K562 (cell line): ENCODE measurements around the gene LMBR1L. TPM values are rescaled to one million over a fixed set of nuclear protein-coding genes. Genes with fewer than 3 reads are reported as not detected.
A peak's percentile ranks its signal among the peaks of the same experiment; 100 is the strongest.

Experiments
- ETV5 ChIP-seq: sonication (generic); formaldehyde crosslinking; IDR thresholded peaks from 2 replicates; pipeline ENCODE4 v1.4.0; 2020; ENCODE audit warnings: low read depth, mild to moderate bottlenecking, missing genetic modification reagents
- ETV6 ChIP-seq, 3 experiments: fragments of 150-350 bp in 1 of 3; sonication (generic) in 1 of 3; formaldehyde crosslinking in 1 of 3; IDR thresholded peaks; 2 replicates each; pipeline versions ENCODE4 v1.6.1 to v1.8.0; 2014 to 2022; ENCODE audit warnings: borderline replicate concordance in 2 of 3, low read depth in 2 of 3, antibody characterized with exemption in 1 of 3, low read length in 1 of 3, mild to moderate bottlenecking in 1 of 3, missing genetic modification reagents in 1 of 3
- IFI16 ChIP-seq: fragments of 250-450 bp; sonication (Bioruptor Pico); IDR thresholded peaks from 2 replicates; pipeline ENCODE4 v2.1.2; 2022; ENCODE audit warnings: mild to moderate bottlenecking, inconsistent platforms
- MECOM ChIP-seq: fragments of 250-450 bp; sonication (Bioruptor Pico); IDR thresholded peaks from 2 replicates; pipeline ENCODE4 v1.8.0; 2022; ENCODE audit warnings: inconsistent platforms
- MXI1 ChIP-seq: IDR thresholded peaks from 2 replicates; pipeline ENCODE4 v1.6.1; 2011; ENCODE audit warnings: low read depth, mild to moderate bottlenecking, improper control_type of control experiment, low read length
- NFRKB ChIP-seq: fragments of 450-650 bp; IDR thresholded peaks from 2 replicates; pipeline ENCODE4 v1.6.1; 2016; ENCODE audit warnings: low read depth
- TBP ChIP-seq: optimal IDR thresholded peaks from 2 replicates; pipeline ENCODE3; 2011; ENCODE audit warnings: low read depth, low read length, improper control_type of control experiment
- TSC22D4 ChIP-seq: fragments of 450-650 bp; IDR thresholded peaks from 2 replicates; pipeline ENCODE4 v1.6.1; 2016; ENCODE audit warnings: missing genetic modification characterization, missing biosample characterization, control low read depth
- YY1 ChIP-seq, 3 experiments: IDR thresholded peaks; 2 replicates each; pipeline ENCODE4 v1.6.1; 2011; ENCODE audit warnings: low read length in 2 of 3, mild to moderate bottlenecking in 2 of 3, moderate library complexity in 2 of 3, borderline replicate concordance in 1 of 3, control low read depth in 1 of 3, low read depth in 1 of 3; ENCODE audit not compliant: insufficient read depth in 3 of 3, insufficient replicate concordance in 2 of 3, control insufficient read depth in 1 of 3, insufficient read length in 1 of 3; ENCODE audit errors: extremely low read depth in 1 of 3
- polyA plus RNA-seq, 8 experiments: library from polyadenylated mRNA; depleted of rRNA in 4 of 8; stranded (reverse) in 5 of 8; unstranded in 3 of 8; fragments of >200 nt; fragmentation: Nextera tagmentation in 2 of 8; fragmentation: Illumina TruSeq in 1 of 8; extraction: Ambion mirVana in 2 of 8; extraction: Trizol in 1 of 8; gene quantifications; 2 replicates each; pipeline versions ENCODE4 v1.2.1 to v1.2.3, GENCODE V29; 2011 to 2014; ENCODE audit warnings: inconsistent platforms in 1 of 8, missing spikeins in 1 of 8
- total RNA-seq, 7 experiments: library from RNA; depleted of rRNA in 6 of 7; stranded (reverse); fragments of >200 nt in 6 of 7; fragmentation: Illumina TruSeq in 2 of 7; extraction: Trizol in 2 of 7; gene quantifications; 2 replicates each; pipeline versions ENCODE4 v1.2.1 to v1.2.3, GENCODE V29; 2011 to 2021; ENCODE audit warnings: low replicate concordance in 1 of 7
- TF ChIP-seq, protein P1 (sequence below), 2 experiments: fragments of 450-650 bp in 1 of 2; sonication (generic) in 1 of 2; formaldehyde crosslinking in 1 of 2; IDR thresholded peaks in 1 of 2; conservative IDR thresholded peaks in 1 of 2; 2 replicates each; pipeline versions ENCODE4 v1.6.1 to v1.8.1; 2016 to 2023; ENCODE audit warnings: mild to moderate bottlenecking in 2 of 2, moderate library complexity in 2 of 2, inconsistent platforms in 1 of 2, missing genetic modification reagents in 1 of 2
- TF ChIP-seq, protein P2 (sequence below): fragments of 250-450 bp; sonication (Bioruptor Pico); IDR thresholded peaks from 2 replicates; pipeline ENCODE4 v1.5.0; 2020; ENCODE audit warnings: mild to moderate bottlenecking
- TF ChIP-seq, protein P3 (sequence below): fragments of 450-650 bp; IDR thresholded peaks from one replicate; pipeline ENCODE4 v1.6.1; 2018; ENCODE audit warnings: mild to moderate bottlenecking, moderate library complexity; ENCODE audit not compliant: partially characterized antibody
- TF ChIP-seq, protein P4 (sequence below): fragments of 450-650 bp; formaldehyde crosslinking; IDR thresholded peaks from 2 replicates; pipeline ENCODE4 v1.4.0; 2020; ENCODE audit warnings: mild to moderate bottlenecking, moderate library complexity
- TF ChIP-seq, protein P5 (sequence below): IDR thresholded peaks from 3 replicates; pipeline ENCODE4 v1.6.1; 2011; ENCODE audit warnings: borderline replicate concordance, mild to moderate bottlenecking, moderate library complexity; ENCODE audit not compliant: insufficient read length; ENCODE audit errors: extremely low read depth

LMBR1L gene
- total and polyA plus RNA-seq, 9 of the 15 experiments (the other 6 are each of a cell fraction or from before 2014, with no cell fraction given) = 2.5 to 57.0 (median 31.1) TPM

DNA sequence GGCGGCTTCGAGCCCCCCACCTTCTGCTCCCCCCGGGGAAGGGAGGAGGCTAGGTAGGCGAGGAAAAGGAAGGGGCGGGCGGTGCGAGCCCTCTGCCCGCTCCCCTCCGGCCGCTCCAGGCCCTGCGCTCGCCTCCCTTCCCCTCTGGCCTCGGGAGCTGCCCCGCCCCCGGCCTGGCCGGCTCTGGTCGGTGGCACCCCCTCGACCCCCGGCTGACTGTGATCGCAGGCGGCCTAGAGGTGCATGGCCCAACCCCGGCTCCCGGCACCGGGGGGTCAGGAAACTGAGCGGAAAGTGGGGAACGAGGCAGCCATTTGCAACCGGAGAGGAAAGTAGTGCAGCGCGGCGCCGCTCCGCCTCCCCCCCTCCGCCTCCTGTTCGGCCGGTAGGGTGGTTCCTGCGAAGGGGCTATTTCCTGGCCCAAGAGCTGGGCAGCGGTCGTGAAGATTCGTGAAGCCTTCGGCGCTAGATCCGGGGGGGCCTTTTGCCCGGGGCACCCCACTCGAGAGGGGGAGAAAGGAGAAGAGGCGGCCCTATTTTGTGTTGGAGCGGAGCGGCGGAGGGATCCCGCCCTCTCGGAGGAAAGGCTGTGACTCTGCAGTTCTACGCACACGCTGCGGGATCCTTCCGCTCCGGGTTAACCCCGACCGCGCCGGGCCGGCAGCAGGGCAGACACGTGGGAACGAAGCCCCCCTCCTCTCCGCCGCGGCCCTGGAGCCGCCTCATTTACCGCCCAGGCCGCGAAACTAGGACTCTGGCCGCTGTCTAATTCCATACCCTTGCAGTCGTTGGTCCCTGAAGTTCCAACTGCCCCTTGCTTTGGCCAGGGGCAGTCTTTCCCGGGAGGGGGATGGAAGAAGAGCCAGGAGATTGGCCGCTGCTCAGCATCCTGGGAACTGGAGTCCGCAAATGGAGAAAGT, 50.1 kb downstream of the LMBR1L start, which contains the start of gene KMT2D (continued):
- TF ChIP-seq, protein P1, sequence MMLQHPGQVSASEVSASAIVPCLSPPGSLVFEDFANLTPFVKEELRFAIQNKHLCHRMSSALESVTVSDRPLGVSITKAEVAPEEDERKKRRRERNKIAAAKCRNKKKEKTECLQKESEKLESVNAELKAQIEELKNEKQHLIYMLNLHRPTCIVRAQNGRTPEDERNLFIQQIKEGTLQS (IDR thresholded peaks at IDR 0.05) = peak; percentile 79
- TF ChIP-seq, protein P1 (CRISPR knock-in tag; conservative IDR thresholded peaks at IDR 0.05) = peak; percentile 59; the same call in 1 of the 2 replicates
- TF ChIP-seq, protein P2, sequence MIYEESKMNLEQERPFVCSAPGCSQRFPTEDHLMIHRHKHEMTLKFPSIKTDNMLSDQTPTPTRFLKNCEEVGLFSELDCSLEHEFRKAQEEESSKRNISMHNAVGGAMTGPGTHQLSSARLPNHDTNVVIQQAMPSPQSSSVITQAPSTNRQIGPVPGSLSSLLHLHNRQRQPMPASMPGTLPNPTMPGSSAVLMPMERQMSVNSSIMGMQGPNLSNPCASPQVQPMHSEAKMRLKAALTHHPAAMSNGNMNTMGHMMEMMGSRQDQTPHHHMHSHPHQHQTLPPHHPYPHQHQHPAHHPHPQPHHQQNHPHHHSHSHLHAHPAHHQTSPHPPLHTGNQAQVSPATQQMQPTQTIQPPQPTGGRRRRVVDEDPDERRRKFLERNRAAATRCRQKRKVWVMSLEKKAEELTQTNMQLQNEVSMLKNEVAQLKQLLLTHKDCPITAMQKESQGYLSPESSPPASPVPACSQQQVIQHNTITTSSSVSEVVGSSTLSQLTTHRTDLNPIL = no peak
- no peak for TF ChIP-seq TSC22D4 (tag)
- no peak for TF ChIP-seq IFI16 (CRISPR knock-in tag)
- peak; percentile 95 for TF ChIP-seq TBP
- peak; percentile 79 for TF ChIP-seq ETV5 (CRISPR knock-in tag)
- TF ChIP-seq, protein P3, sequence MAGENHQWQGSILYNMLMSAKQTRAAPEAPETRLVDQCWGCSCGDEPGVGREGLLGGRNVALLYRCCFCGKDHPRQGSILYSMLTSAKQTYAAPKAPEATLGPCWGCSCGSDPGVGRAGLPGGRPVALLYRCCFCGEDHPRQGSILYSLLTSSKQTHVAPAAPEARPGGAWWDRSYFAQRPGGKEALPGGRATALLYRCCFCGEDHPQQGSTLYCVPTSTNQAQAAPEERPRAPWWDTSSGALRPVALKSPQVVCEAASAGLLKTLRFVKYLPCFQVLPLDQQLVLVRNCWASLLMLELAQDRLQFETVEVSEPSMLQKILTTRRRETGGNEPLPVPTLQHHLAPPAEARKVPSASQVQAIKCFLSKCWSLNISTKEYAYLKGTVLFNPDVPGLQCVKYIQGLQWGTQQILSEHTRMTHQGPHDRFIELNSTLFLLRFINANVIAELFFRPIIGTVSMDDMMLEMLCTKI = no peak
- 0 out of 4 replicates have a peak, but pooled peaks of 1 of the 2 experiments have one; percentile 54 for TF ChIP-seq ETV6 (IDR thresholded peaks at IDR 0.05; ENCODE audit: borderline replicate concordance in 1 of 2, low read depth in 2 of 2, low read length in 1 of 2)
- TF ChIP-seq ETV6 (CRISPR knock-in tag; IDR thresholded peaks at IDR 0.05; ENCODE audit: borderline replicate concordance) = no peak
- TF ChIP-seq MECOM (CRISPR knock-in tag) = no peak
- peak; percentile 100 for TF ChIP-seq NFRKB
- TF ChIP-seq, protein P4, sequence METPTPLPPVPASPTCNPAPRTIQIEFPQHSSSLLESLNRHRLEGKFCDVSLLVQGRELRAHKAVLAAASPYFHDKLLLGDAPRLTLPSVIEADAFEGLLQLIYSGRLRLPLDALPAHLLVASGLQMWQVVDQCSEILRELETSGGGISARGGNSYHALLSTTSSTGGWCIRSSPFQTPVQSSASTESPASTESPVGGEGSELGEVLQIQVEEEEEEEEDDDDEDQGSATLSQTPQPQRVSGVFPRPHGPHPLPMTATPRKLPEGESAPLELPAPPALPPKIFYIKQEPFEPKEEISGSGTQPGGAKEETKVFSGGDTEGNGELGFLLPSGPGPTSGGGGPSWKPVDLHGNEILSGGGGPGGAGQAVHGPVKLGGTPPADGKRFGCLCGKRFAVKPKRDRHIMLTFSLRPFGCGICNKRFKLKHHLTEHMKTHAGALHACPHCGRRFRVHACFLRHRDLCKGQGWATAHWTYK (CRISPR knock-in tag) = 0 out of 2 replicates have a peak, but pooled peaks have one; percentile 23
- TF ChIP-seq, protein P5, sequence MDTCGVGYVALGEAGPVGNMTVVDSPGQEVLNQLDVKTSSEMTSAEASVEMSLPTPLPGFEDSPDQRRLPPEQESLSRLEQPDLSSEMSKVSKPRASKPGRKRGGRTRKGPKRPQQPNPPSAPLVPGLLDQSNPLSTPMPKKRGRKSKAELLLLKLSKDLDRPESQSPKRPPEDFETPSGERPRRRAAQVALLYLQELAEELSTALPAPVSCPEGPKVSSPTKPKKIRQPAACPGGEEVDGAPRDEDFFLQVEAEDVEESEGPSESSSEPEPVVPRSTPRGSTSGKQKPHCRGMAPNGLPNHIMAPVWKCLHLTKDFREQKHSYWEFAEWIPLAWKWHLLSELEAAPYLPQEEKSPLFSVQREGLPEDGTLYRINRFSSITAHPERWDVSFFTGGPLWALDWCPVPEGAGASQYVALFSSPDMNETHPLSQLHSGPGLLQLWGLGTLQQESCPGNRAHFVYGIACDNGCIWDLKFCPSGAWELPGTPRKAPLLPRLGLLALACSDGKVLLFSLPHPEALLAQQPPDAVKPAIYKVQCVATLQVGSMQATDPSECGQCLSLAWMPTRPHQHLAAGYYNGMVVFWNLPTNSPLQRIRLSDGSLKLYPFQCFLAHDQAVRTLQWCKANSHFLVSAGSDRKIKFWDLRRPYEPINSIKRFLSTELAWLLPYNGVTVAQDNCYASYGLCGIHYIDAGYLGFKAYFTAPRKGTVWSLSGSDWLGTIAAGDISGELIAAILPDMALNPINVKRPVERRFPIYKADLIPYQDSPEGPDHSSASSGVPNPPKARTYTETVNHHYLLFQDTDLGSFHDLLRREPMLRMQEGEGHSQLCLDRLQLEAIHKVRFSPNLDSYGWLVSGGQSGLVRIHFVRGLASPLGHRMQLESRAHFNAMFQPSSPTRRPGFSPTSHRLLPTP = no peak
- peak; percentile 71 to 93 (median 85) for TF ChIP-seq YY1 (IDR thresholded peaks at IDR 0.05; ENCODE audit: borderline replicate concordance in 1 of 3, control insufficient read depth in 1 of 3, extremely low read depth in 1 of 3, insufficient read depth in 3 of 3, insufficient read length in 1 of 3, insufficient replicate concordance in 2 of 3, low read depth in 1 of 3, low read length in 2 of 3)
- peak; percentile 91 for TF ChIP-seq MXI1
